Kasumi-1 (cell line): Measurements from ENCODE around the gene RIPK4.

Source experiments
- DNase-seq, 2 experiments: peaks; one replicate each; lab custom pipeline; 2025; lab: John Stamatoyannopoulos, UW

RIPK4 gene

GRCh38 chr21:41766883-41767605 lies at the start of gene RIPK4:
TSS of gene RIPK4 (minus strand) at chr21:41767052. CDS start at chr21:41767041, 11 bp downstream.
- no peak for DNase-seq

GRCh38 chr21:41815652-41816582 lies 49.1 kb upstream of the RIPK4 start:
- no peak for DNase-seq

GRCh38 chr21:41813226-41813625 lies 46.4 kb upstream of the RIPK4 start:
- no peak for DNase-seq

- no peak for DNase-seq
Measured at GRCh38 chr21:41812679-41813078, 45.8 kb upstream of the RIPK4 start.

- DNase-seq, result no peak
Measured at GRCh38 chr21:41810597-41810932, 43.7 kb upstream of the RIPK4 start.

GRCh38 chr21:41809891-41810596 lies 43.2 kb upstream of the RIPK4 start:
- no peak for DNase-seq

- no peak for DNase-seq
Measured at GRCh38 chr21:41808846-41809245, 42.0 kb upstream of the RIPK4 start.

- DNase-seq, result no peak
Measured at GRCh38 chr21:41808094-41808493, 41.2 kb upstream of the RIPK4 start.

- no peak for DNase-seq
Measured at GRCh38 chr21:41806773-41807172, 39.9 kb upstream of the RIPK4 start.

GRCh38 chr21:41805643-41806042 lies 38.8 kb upstream of the RIPK4 start:
- DNase-seq, result no peak

GRCh38 chr21:41805038-41805437 lies 38.2 kb upstream of the RIPK4 start:
- no peak for DNase-seq

GRCh38 chr21:41804381-41804780 lies 37.5 kb upstream of the RIPK4 start:
- DNase-seq, result no peak

- DNase-seq, result no peak
Measured at GRCh38 chr21:41803316-41803715, 36.5 kb upstream of the RIPK4 start.

GRCh38 chr21:41802684-41803083 lies 35.8 kb upstream of the RIPK4 start:
- peak; percentile 69 to 76 for DNase-seq

GRCh38 chr21:41802198-41802584 lies 35.3 kb upstream of the RIPK4 start:
- DNase-seq, result no peak

GRCh38 chr21:41801321-41802197 lies 34.7 kb upstream of the RIPK4 start:
- peak; percentile 1 to 10 for DNase-seq

GRCh38 chr21:41800425-41801320 lies 33.8 kb upstream of the RIPK4 start:
- DNase-seq, result no peak

GRCh38 chr21:41799763-41800162 lies 32.9 kb upstream of the RIPK4 start:
- DNase-seq, result no peak

GRCh38 chr21:41798326-41798725 lies 31.5 kb upstream of the RIPK4 start:
- DNase-seq, result no peak

GRCh38 chr21:41796476-41797080 lies 29.7 kb upstream of the RIPK4 start:
- DNase-seq, result no peak
